ENCODE measurements around the gene TNC.
"Not testable (repeated sequence)": the region's sequence is repeated elsewhere in the genome, so short reads cannot be mapped to it uniquely, and the experiment has no call there.

TNC gene

DNA sequence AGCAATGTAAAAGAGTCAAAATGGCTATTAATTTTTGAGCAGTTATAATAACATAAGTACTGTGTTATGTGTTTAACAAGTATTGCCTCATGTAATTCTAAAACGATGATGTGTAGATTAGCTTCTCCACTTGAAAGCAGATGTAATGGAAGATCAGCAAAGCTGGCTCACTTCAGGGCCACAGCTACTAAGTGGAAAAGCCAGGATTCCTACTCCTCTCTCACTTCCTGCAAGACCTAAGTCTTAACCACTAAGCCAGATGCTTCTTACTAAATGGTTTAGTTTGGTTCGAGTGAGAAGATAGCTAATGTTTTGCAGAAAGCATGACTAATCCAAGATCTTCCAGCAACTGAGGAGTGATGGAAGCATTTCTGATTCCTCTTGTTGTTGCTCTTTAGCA, 15.7 kb upstream of the TNC start:
- DNase-seq, result no peak

DNA sequence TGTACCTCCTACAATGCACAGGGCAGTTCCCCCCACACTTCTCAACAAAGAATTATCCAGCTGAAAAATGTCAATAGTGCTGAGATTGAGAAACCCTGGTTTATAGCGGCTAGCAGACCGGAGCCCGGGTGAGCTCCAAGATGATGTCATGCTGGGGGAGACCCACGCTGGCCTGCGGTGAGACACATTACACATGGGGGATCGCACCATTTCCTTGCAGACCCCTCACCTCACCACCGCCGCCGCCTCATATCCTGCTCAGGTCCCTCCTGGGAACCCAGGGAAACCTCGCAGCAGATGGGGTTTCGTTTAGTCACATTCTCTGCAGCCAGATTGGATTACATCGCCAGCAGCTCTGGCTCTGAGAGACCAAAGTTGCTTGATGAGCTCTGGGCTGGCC, 14.7 kb upstream of the TNC start:
- no peak for DNase-seq

- no peak for DNase-seq
Observed at GRCh38 chr9:115130176-115130575, 12.2 kb upstream of the TNC start.

DNA sequence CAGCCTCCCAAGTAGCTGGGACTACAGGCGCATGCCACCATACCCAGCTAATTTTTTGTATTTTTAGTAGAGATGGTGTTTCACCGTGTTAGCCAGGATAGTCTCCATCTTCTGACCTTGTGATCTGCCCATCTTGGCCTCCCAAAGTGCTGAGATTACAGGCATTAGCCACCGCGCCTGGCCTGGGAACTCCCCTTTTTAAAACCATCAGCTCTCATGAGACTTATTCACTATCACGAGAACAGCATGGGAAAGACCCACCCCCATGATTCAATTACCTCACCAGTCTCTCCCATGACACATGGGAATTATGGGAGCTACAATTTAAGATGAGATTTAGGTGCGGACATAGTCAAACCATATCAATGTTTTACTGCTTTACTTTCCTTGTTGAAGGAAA, 10.8 kb upstream of the TNC start:
- DNase-seq, result not testable (repeated sequence)

DNA sequence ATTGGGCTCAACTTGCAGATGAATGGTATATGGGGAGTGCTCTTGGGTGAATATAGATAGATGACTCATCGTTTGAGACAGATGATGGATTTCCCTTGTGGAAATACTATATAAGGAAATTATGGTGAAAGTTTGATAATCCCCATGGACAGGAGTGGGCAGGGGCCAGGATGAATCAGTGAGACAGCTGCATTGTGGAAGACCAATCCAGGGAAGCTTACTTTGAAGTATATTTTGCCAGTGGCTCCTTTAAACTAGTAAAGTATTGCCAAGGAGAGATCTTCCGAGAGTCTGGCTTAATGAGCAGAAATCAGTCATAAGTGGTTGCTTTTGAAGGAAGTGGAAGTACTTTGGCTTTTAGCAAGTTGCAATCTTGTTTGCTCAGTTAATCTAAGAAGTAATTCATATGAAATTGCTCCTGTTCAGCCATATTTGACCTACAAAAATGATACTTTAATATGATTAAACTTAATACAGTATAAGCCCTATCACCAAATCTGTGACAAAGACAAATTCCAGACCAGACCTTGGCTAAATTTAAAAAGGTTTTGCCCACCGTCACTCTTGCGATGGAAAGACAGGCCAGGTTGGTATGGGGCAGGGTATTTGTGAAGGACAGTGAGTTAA, 9.3 kb upstream of the TNC start:
- DNase-seq, result no peak

DNA sequence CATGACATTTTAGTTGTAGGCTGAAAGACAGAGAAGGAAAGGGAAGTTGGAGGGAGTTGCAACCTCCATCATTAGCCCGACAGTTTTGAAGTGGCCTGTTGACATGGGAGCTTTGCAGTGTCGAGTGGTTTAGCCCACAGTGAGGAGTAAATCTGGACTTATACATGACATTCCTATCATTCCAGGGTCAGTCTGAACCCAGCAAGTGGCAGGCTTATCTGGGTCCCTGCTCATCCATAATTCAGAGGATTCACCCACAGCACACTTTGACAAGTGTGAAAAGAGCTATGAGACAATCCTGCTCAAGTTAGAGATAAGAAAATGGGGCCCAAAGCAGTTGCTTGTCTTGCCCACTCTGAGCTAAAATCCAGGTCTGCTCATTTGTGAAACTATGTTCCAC, 8.4 kb upstream of the TNC start:
- DNase-seq, result no peak

- DNase-seq, result no peak
Observed at GRCh38 chr9:115122937-115123336, 5.0 kb upstream of the TNC start.

DNA sequence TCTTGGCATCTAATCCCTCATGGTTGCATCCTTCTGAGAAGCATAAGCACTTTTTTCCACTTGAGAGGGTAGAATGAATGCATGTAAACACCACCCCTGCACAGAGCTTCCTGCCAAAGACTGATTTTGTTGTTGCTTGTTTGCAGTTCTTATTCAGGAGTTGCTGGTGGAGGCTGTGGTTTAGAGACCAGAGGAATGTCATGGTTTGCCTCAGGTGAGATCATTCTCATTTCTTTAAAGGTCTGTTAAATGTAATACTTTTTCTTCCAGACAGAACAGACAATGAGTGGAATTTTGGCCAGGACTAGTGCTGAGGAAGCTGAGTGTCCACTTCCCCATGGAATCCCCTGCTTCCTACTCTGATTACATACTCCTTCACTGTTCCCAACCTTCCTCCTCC, 3.2 kb upstream of the TNC start:
- no peak for DNase-seq

- peak; percentile 19 for DNase-seq
Observed at GRCh38 chr9:115118879-115119218, 892 bp upstream of the TNC start.

DNA sequence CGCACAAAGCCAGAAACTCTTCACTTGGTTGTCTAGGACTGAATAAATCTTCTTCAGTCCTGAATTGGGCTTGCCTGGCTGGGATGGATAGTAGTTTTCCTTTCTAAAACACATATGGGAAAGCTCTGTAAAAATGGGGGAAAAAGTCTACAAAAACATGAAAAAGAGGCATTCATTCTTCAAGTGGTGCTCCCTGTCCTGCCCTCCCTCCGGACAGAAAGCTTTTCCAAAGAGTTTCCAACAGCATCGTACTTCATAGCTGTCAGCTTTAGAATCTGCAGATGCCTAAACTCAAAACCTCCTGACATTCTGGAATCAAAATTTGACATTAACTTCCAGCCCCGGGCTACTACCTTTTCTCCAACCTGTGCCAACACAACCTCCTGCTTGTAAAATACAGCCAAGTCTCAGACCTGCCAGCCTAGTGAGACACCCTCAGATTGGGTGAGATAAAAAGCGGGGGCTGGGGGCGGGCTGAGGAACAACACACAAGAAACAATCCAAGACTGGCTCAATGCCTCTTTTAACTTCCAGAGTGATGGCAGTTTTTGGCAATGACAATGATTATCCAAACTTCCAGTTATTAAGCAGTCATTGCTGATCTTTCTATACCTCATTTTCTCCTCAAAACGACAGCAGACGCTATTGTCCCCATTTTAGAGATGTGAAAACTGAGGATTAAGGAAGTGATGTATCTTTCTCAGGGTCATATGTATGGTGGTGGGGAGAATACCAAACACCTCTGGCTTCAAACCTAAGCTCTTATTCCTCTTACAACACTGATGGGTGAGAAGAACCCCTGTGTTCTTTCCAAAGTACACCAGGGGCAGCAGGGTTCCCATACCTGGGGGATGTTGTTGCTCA, 1.3 kb downstream of the TNC start:
- DNase-seq, result no peak

DNA sequence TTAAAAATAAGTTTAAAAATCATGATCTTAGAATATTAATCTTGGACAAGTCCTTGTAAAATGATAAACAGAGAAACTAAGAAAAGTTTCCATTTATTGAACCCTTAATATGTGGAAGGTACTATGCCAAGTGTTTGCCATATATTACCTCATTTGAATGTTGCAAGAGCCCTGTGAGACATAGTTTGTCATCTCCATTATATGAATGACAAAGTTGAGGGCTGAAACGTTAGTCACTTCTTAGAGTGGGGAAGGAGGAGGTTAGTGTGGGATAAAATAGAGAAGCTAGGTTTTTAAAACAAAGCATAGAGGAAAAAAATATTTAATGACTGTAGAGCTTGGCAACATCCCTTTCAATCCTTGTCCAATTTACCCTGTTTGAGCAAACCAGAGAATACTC, 2.0 kb downstream of the TNC start:
- no peak for DNase-seq

DNA sequence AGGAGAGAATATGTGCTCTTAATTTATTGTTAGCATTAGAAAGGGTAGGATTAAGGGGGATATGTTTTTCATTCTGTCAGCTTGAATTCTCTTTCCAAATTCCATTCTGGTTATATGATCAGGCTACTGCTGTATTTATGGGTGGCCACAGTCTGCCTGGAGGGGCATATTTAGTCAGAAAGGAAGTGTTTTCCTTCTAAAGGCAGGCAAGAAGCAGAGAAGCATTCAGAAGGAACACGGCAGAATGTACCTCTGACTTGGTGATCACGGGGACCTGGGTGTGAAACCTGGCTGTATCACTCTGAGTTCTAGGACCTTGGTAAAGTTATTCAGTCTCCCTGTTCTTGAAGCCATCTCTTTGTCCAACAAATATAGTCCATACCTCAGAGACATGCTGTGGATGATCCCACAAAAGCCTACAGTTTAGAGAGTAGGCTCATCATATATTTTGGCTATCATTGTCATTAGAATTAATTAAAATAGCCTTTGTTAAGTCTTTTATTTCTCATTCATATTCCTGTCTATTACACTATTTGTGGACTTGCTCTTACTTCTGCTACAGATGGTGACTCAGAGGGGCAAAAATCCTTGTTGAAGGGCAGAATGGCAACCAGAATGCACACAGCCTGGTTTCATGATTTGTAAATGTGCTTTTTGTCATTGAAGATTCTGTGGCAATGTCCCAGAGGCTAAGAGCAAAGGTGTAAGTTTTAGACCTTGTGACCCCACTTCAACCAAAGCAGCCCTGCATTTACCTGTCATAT, 2.7 kb downstream of the TNC start:
- DNase-seq, result no peak

DNA sequence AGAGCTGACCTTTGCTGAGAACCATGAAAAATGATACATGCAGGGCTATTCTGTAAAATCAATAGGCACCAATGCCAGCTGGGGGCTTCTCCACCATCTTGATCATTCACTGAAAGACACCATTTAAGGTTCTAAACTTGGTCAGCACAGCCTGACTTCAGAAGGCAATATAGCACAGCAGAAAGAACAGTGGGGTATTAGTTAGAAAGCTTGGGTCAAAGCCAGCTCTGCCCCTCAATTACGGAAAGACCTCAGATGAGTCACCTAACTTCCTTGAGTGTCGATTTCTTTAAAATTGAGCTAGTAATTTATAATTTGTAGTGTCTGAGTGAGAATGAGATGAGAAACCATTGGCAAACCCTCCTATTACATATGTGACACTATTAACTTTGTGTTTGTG, 3.4 kb downstream of the TNC start:
- DNase-seq, result no peak

- DNase-seq, result no peak
Observed at GRCh38 chr9:115114084-115114483, 3.9 kb downstream of the TNC start.

- DNase-seq, result no peak
Observed at GRCh38 chr9:115111874-115112273, 6.1 kb downstream of the TNC start.

DNA sequence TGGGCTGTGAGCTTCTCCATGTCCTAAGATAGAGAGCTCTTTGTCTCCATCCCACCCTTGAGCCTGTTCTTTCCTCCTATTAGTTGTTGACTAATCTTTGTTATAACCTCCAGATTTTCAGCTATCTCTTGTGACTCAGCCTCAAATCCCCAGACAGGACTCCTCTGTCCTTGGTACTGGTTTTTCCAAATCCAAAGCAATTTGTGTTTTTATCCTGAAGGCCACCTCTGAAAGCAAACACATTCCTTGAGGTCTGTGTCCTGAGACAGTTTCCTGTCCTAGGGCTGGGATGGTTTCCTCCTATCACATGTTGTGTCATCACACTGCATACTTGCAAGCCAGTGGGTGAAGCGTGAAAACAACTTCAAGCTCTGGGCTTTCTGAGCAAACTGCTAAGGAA, 8.5 kb downstream of the TNC start:
- DNase-seq, result no peak

DNA sequence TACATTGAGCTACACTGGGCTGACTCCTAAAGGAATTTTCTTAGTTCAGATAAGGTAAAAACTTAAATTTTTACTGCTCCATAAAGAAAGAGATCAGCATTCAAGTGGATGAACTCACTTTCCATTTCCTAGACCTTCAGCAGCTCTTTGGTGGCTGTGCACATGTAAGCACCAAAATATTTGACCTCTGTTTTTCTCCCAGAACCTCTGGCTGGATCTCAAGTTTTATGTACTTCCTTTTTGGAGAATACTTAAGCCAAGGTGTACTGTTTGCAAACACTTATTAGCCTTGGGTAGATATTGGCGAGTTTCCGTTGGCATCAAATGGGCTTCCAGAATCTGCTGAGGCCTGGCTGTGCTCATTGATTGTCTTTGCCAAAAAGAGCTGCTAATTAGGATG, 10.3 kb downstream of the TNC start:
- no peak for DNase-seq

- DNase-seq, result no peak
Observed at GRCh38 chr9:115106642-115107041, 11.3 kb downstream of the TNC start.

- DNase-seq, result no peak
Observed at GRCh38 chr9:115106001-115106400, 12.0 kb downstream of the TNC start.

GRCh38 chr9:115104908-115105307, 13.0 kb downstream of the TNC start:
- DNase-seq, result no peak

DNA sequence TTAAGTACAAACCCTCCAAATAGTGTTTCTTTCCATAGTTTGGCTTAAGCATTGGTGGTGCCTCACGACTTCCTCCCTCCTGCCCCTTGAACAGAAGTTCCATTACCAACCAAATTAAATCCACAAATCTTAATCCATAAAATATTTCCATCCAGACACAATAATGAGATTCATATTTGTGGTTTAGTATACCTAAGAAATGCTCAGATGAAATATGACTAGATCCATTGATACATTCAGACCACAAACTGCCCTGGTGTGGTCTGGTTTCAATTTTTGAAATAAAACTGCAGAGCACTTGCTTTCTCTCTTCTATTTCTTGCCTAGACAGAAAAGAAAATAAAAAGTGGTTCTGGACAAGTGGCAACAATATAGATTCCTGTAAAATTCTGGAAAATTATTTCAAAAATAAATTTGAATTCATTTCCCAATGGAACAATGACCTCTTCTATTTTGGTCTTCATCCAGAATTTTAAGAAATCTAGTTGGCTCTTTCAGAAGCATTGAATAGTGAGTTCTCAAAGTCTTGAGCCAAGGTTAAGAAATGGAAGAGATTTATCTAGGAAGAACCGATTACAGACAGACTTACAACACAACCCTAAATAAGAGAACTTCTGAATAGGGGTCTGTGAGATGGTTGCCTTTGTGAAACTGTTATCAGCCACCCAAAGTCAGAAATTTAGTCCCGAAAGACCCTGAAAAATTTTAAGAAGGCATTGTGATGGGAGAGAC, 14.0 kb downstream of the TNC start:
- no peak for DNase-seq

GRCh38 chr9:115099901-115100300, 18.1 kb downstream of the TNC start:
- no peak for DNase-seq

GRCh38 chr9:115098226-115098965, 19.6 kb downstream of the TNC start:
- no peak for DNase-seq

Measured in DMS153 (cell line).